Measurements from ENCODE around the gene KCNQ1. TPM values are rescaled to one million over a fixed set of nuclear protein-coding genes. Genes with fewer than 3 reads are reported as not detected.

KCNQ1 gene
- total and polyA plus RNA-seq, 2 experiments from 2014 or later, result 0.45 to 0.87 TPM

GRCh38 chr11:2880646-2881045 lies 435.8 kb downstream of the KCNQ1 start:
- no peak overlapping the region for H3K27ac Mint-ChIP-seq
- H3K4me3 Mint-ChIP-seq, result no peak overlapping the region
- Histone ChIP-seq H3K4me3 (no peak overlapping the region), H3K27ac (ENCODE audit: low read depth) (no peak overlapping the region), H3K27me3 (ENCODE audit: insufficient read depth) (peaks cover 79% of the 10 kb centered on the region), H3F3A (replicated peaks; ENCODE audit: low read depth) (peaks cover 3% of the 10 kb centered on the region; the same call in 1 of the 2 replicates), H3K4me2 (no peak overlapping the region), H3K36me3 (ENCODE audit: insufficient read depth) (no peaks in the 10 kb centered on the region), H3K4me1 (ENCODE audit: insufficient read depth) (peaks cover 17% of the 10 kb centered on the region), H3K9me2 (ENCODE audit: insufficient read depth) (no peaks in the 10 kb centered on the region), H3K79me2 (replicated peaks; ENCODE audit: insufficient read depth) (no peaks in the 10 kb centered on the region), H2AFZ (no peak overlapping the region), H4K20me1 (replicated peaks; ENCODE audit: insufficient read depth) (peaks cover 5% of the 10 kb centered on the region; the same call in 1 of the 2 replicates)
- peaks cover 40% of the 10 kb centered on the region for H3K27me3 Mint-ChIP-seq (ENCODE audit: insufficient read depth, low read depth, poor library complexity)
- TF ChIP-seq JUNB (IDR thresholded peaks at IDR 0.05; ENCODE audit: unreplicated experiment) (no peak), ETS1 (IDR thresholded peaks at IDR 0.05) (no peak), STAT1 (IDR thresholded peaks at IDR 0.05; ENCODE audit: unreplicated experiment) (no peak), NANOG (IDR thresholded peaks at IDR 0.05; ENCODE audit: borderline replicate concordance) (no peak), CTCF (conservative IDR thresholded peaks at IDR 0.05; ENCODE audit: low read depth in 2 of 2) (no peak), ZNF331 (CRISPR knock-in tag; IDR thresholded peaks at IDR 0.05; ENCODE audit: low read depth) (no peak), EZH2phosphoT487 (IDR thresholded peaks at IDR 0.05; ENCODE audit: unreplicated experiment) (no peak), ZNF462 (CRISPR knock-in tag; IDR thresholded peaks at IDR 0.05) (no peak), POLR2AphosphoS5 (IDR thresholded peaks at IDR 0.05; ENCODE audit: low read depth) (no peak), CREB1 (CRISPR knock-in tag; IDR thresholded peaks at IDR 0.05; ENCODE audit: low read depth) (no peak), REST (IDR thresholded peaks at IDR 0.05; ENCODE audit: unreplicated experiment) (no peak), ZNF114 (CRISPR knock-in tag; IDR thresholded peaks at IDR 0.05) (no peak), EZH2 (IDR thresholded peaks at IDR 0.05; ENCODE audit: low read depth, unreplicated experiment) (no peak)
- H3K36me3 Mint-ChIP-seq (ENCODE audit: low read depth), result peaks cover 6% of the 10 kb centered on the region
- ATAC-seq, result no peak
- peaks cover 13% of the 10 kb centered on the region for H3K4me1 Mint-ChIP-seq
- no peak for DNase-seq (ENCODE audit: low spot score)
- H3K9me3 Mint-ChIP-seq, result peaks cover 5% of the 10 kb centered on the region; the same call in 2 of the 3 replicates

All from GM23338 (cell line).